Measurements from ENCODE around the gene DMRT1.

Gene DMRT1

GRCh38 chr9:976943-977837, 135.7 kb downstream of the DMRT1 start:
- no peak for TF ChIP-seq CTCF (IDR thresholded peaks at IDR 0.05; ENCODE audit: extremely low read depth, missing control alignments)
- DNase-seq (ENCODE audit: low spot score), result no peak

- DNase-seq (ENCODE audit: low spot score), result no peak
- no peak for TF ChIP-seq CTCF (IDR thresholded peaks at IDR 0.05; ENCODE audit: extremely low read depth, missing control alignments)
Measured at GRCh38 chr9:977838-978830, 136.6 kb downstream of the DMRT1 start.

GRCh38 chr9:979983-980382, 138.5 kb downstream of the DMRT1 start:
- no peak for DNase-seq (ENCODE audit: low spot score)

GRCh38 chr9:980640-981039, 139.1 kb downstream of the DMRT1 start:
- DNase-seq (ENCODE audit: low spot score), result no peak
- TF ChIP-seq CTCF (IDR thresholded peaks at IDR 0.05; ENCODE audit: extremely low read depth, missing control alignments), result no peak

More at GRCh38 chr9:979983-980382, 138.5 kb downstream of the DMRT1 start:
- no peak for TF ChIP-seq CTCF (IDR thresholded peaks at IDR 0.05; ENCODE audit: extremely low read depth, missing control alignments)

GRCh38 chr9:981491-981898, 140.0 kb downstream of the DMRT1 start:
- no peak for TF ChIP-seq CTCF (IDR thresholded peaks at IDR 0.05; ENCODE audit: extremely low read depth, missing control alignments)
- DNase-seq (ENCODE audit: low spot score), result no peak

- TF ChIP-seq CTCF (IDR thresholded peaks at IDR 0.05; ENCODE audit: extremely low read depth, missing control alignments), result no peak
- no peak for DNase-seq (ENCODE audit: low spot score)
Measured at GRCh38 chr9:982394-983230, 141.1 kb downstream of the DMRT1 start.
